ENCODE data around the gene JKAMP. TPM values are rescaled to one million over a fixed set of nuclear protein-coding genes. Genes with fewer than 3 reads are reported as not detected.

JKAMP gene
- total RNA-seq, 4 donors from 2014 or later, result 24.8 to 70.4 (median 59.8) TPM

DNA sequence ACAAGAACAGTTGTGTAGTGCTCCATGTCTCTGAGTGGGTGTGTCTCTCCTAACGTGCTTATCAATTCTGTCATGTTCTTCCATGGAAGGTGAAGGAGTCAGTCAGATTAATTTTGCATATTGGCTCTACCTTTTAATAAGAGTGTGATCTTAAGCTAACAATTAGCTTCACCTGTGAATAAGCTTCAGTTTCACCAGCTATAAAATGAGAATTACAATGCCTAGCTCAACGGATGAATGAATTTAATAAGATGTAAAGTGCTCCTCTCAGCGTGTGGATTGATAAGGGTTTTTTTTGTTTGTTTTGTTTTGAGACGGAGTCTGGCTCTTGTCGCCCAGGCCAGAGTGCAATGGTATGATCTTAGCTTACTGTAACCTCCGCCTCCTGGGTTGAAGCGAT, 59.6 kb downstream of the JKAMP start:
- TF ChIP-seq, protein P1, sequence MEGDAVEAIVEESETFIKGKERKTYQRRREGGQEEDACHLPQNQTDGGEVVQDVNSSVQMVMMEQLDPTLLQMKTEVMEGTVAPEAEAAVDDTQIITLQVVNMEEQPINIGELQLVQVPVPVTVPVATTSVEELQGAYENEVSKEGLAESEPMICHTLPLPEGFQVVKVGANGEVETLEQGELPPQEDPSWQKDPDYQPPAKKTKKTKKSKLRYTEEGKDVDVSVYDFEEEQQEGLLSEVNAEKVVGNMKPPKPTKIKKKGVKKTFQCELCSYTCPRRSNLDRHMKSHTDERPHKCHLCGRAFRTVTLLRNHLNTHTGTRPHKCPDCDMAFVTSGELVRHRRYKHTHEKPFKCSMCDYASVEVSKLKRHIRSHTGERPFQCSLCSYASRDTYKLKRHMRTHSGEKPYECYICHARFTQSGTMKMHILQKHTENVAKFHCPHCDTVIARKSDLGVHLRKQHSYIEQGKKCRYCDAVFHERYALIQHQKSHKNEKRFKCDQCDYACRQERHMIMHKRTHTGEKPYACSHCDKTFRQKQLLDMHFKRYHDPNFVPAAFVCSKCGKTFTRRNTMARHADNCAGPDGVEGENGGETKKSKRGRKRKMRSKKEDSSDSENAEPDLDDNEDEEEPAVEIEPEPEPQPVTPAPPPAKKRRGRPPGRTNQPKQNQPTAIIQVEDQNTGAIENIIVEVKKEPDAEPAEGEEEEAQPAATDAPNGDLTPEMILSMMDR (IDR thresholded peaks at IDR 0.05), result no peak
- TF ChIP-seq POLR2A (IDR thresholded peaks at IDR 0.05), result no peak
- Histone ChIP-seq H3K9me3 (no peaks in the 10 kb centered on the region), H3K27me3 (no peaks in the 10 kb centered on the region), H3K4me1 (no peaks in the 10 kb centered on the region), H3K36me3 (no peaks in the 10 kb centered on the region), H3K27ac (no peak overlapping the region), H3K4me3 (no peak overlapping the region)
- DNase-seq, result no peak

DNA sequence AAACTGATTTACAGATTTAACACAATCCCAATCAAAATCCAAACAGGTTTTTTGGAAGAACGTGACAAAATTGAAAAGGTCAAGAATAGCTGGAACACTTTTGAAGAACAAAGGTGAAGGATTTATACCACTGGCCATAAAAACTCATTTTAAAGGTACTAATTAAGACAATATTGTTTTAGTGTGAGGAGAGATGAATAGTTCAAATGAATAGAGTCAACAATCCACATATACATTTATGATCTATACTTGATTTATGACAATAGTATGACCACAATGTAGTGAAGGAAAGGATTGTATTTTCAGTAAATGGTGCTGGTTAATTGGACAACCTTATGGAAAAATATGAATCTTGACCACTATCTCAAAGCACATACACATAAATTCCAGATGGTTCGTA, 63.0 kb downstream of the JKAMP start:
- Histone ChIP-seq H3K27me3 (no peaks in the 10 kb centered on the region), H3K4me3 (no peak overlapping the region), H3K36me3 (no peaks in the 10 kb centered on the region), H3K4me1 (no peaks in the 10 kb centered on the region), H3K27ac (no peak overlapping the region), H3K9me3 (no peaks in the 10 kb centered on the region)
- TF ChIP-seq POLR2A (IDR thresholded peaks at IDR 0.05), result no peak
- TF ChIP-seq, protein P1 (IDR thresholded peaks at IDR 0.05), result no peak
- no peak for DNase-seq

Other genes starting within 250 kb of the JKAMP start
- 1 to 10 TPM; 2.8 to 8.8 (median 6.0) TPM for gene GPR135, start 19.1 kb upstream of the JKAMP start, total RNA-seq
- 10 to 100 TPM; 17.3 to 86.6 (median 43.3) TPM for gene L3HYPDH, start 109 bp upstream of the JKAMP start, total RNA-seq
- 1 to 10 TPM in 1 of 4 donors, not detected in 3; 1.6 TPM for gene CCDC175, start 92.3 kb downstream of the JKAMP start, total RNA-seq